ENCODE measurements around the gene SEMA3C. TPM values are rescaled to one million over a fixed set of nuclear protein-coding genes. Genes with fewer than 3 reads are reported as not detected.

The SEMA3C gene
- total RNA-seq, 2 donors from 2014 or later: 89.2 to 184 TPM

GRCh38 chr7:80763289-80763688, 155.6 kb downstream of the SEMA3C start:
- H3K4me1 ChIP-seq (ENCODE audit: control insufficient read depth in 1 of 2, low read depth in 2 of 2): peaks cover 0 to 5% of the 10 kb centered on the region in 2 donors
- H3K36me3 ChIP-seq: peaks cover 6% of the 10 kb centered on the region
- no peak for TF ChIP-seq CTCF (IDR thresholded peaks at IDR 0.05)
- H3K9me3 ChIP-seq: no peaks in the 10 kb centered on the region
- no peak overlapping the region for H3K27ac ChIP-seq
- no peak for ATAC-seq (ENCODE audit: insufficient number of reproducible peaks, low FRiP score, low read depth)
- H3K27me3 ChIP-seq (replicated peaks; ENCODE audit: insufficient read depth): no peaks in the 10 kb centered on the region
- no peak overlapping the region for H3K4me3 ChIP-seq
- DNase-seq (ENCODE audit: low spot score): no peak

- TF ChIP-seq CTCF (IDR thresholded peaks at IDR 0.05): no peak
- Histone ChIP-seq H3K4me3 (no peak overlapping the region), H3K27me3 (replicated peaks; ENCODE audit: insufficient read depth) (no peaks in the 10 kb centered on the region), H3K36me3 (peaks cover 6% of the 10 kb centered on the region), H3K9me3 (no peaks in the 10 kb centered on the region), H3K27ac (no peak overlapping the region), H3K4me1 (ENCODE audit: control insufficient read depth in 1 of 2, low read depth in 2 of 2) (no peaks in the 10 kb centered on the region)
- ATAC-seq (ENCODE audit: insufficient number of reproducible peaks, low FRiP score, low read depth) (no peak), DNase-seq (ENCODE audit: low spot score) (no peak)
These were observed 158.6 kb downstream of the SEMA3C start for GRCh38 chr7:80760292-80760691.

DNA sequence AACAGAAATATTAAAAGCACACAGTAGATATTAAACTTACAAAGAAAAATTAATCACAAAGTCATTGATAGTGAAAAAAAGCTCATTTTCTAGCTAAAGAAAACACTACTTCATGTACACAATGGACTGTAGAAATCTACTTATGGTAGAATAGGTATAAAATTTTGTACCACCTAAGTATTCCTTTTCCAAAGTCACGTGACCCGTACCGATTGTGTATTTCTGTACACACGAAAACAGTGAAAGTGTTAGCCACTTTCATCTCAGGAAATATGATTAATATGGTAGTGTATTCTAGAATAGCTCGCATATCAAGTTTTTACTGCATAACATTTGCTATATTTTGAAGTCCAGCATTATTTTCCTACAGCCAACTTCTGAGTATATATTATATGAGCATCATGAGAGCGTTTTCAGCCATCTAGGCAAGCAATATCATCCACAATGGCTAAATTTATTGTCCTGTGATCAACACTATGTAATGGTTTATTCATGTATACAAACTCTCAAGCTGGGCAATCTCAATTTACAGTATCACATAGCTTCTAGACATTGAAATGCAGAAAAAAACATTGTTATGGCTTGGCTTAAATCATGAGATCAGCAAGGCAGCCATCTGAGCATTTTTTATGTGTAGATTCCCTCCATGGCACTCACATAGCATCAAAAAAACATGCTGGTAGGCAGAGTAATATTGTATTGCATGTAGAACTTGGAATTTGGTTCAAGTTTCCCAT, 165.7 kb downstream of the SEMA3C start:
- no peak for TF ChIP-seq CTCF (IDR thresholded peaks at IDR 0.05)
- H3K4me3 ChIP-seq: no peak overlapping the region
- H3K9me3 ChIP-seq: no peaks in the 10 kb centered on the region
- H3K27me3 ChIP-seq (replicated peaks; ENCODE audit: insufficient read depth): no peaks in the 10 kb centered on the region
- ATAC-seq (ENCODE audit: insufficient number of reproducible peaks, low FRiP score, low read depth) (no peak), DNase-seq (ENCODE audit: low spot score) (no peak)
- no peak overlapping the region for H3K27ac ChIP-seq
- no peaks in the 10 kb centered on the region for H3K4me1 ChIP-seq (ENCODE audit: control insufficient read depth in 1 of 2, low read depth in 2 of 2)
- no peaks in the 10 kb centered on the region for H3K36me3 ChIP-seq

DNA sequence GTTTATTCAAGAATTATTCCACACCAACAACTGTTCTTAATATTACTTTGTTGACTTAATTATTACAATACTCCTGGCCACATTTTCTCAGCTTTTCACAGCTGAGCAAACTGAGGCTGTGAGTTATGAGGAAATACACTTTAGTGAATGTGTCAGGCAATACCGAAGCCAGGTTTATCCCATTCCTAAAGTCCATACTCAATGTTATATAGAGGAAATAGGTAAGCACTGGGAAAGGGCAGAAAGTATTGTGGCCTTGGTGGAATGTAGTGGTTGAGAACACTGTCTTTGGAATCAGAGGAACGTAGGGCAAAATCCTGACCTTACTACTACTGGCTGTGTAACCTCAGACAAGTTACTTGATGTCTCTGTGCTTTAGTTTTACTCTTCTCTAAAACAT, 169.6 kb downstream of the SEMA3C start:
- no peaks in the 10 kb centered on the region for H3K4me1 ChIP-seq (ENCODE audit: control insufficient read depth in 1 of 2, low read depth in 2 of 2)
- H3K36me3 ChIP-seq: no peaks in the 10 kb centered on the region
- H3K27ac ChIP-seq: no peak overlapping the region
- ATAC-seq (ENCODE audit: insufficient number of reproducible peaks, low FRiP score, low read depth) (no peak), DNase-seq (ENCODE audit: low spot score) (no peak)
- no peaks in the 10 kb centered on the region for H3K27me3 ChIP-seq (replicated peaks; ENCODE audit: insufficient read depth)
- H3K4me3 ChIP-seq: no peak overlapping the region
- no peaks in the 10 kb centered on the region for H3K9me3 ChIP-seq
- TF ChIP-seq CTCF (IDR thresholded peaks at IDR 0.05): no peak

DNA sequence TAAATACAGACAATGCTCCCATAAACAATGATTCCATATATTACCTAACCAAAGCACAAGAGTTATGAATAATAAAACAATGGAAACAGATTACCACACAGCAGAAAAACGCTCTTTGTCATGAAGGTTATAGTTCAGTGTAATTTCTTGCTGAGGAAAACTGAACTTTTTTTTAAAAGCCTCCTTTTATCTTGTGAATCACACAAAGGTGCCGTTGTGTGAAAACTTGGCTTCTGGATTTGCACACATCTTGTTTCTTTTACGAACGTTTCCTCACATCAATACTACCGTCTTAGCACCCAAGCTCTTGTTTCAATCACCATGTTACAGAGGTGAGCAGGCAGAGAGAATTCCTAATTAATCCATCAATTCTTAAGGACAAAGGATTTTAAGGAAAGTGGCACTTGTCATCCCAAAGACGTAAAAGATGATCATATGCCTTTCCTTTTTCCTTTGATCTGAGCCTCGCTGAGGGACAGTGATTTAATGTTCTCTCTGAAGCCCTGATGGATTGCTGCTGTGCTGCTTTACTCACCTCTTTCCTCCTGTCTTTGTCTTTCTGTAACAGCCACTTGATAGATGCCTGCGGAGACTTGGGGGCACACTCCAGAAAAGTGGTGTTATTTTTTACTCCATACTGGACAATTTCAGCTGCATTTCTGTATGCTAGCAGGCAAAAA, 170.3 kb downstream of the SEMA3C start:
- ATAC-seq (ENCODE audit: insufficient number of reproducible peaks, low FRiP score, low read depth): no peak
- H3K4me1 ChIP-seq (ENCODE audit: control insufficient read depth in 1 of 2, low read depth in 2 of 2): peaks cover 0 to 2% of the 10 kb centered on the region in 2 donors
- no peak for TF ChIP-seq CTCF (IDR thresholded peaks at IDR 0.05)
- no peaks in the 10 kb centered on the region for H3K36me3 ChIP-seq
- no peaks in the 10 kb centered on the region for H3K27me3 ChIP-seq (replicated peaks; ENCODE audit: insufficient read depth)
- no peak overlapping the region for H3K27ac ChIP-seq
- no peak overlapping the region for H3K4me3 ChIP-seq
- no peaks in the 10 kb centered on the region for H3K9me3 ChIP-seq
- DNase-seq (ENCODE audit: low spot score): no peak

All from thoracic aorta (tissue), 2 donors.